Fibroblast of skin of back (primary cell): ENCODE data around the gene TMEM163.
"Not testable (repeated sequence)": the region's sequence is repeated elsewhere in the genome, so short reads cannot be mapped to it uniquely, and the experiment has no call there.

Experiments
- DNase-seq: peaks from one replicate; pipeline ENCODE4 v3.0.0-alpha.2; 2013

Gene TMEM163

DNA sequence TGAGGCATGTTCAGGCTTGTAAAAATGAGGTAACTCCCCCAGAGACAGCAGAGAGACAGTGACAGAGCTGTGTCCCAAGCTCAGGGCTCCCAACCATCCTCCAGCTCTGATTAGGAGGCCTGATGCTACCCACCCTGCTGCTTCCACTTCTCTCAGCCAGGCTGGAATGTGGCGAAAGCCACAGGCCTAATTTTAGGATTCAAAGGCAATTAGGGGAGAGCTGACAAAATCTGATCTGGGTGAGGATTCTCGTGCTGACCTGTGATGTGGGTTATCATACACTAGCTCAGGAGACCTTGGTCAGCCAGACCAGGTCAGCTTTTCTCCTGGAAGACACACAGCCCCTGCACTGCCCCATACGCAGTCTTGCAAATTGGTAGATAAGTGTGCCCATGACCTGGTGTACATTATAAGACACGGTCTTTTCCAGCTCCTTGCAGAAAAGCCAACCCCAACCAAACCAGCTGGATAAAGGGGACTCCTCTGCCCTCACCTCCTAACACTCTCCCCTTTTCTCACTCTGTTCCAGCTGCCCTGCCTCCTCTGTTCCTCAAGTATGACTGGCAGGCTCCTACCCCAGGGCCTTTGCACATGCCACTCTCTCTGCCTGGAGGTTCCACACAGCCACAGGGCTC lies 239.0 kb downstream of the TMEM163 start:
- DNase-seq = no peak

DNA sequence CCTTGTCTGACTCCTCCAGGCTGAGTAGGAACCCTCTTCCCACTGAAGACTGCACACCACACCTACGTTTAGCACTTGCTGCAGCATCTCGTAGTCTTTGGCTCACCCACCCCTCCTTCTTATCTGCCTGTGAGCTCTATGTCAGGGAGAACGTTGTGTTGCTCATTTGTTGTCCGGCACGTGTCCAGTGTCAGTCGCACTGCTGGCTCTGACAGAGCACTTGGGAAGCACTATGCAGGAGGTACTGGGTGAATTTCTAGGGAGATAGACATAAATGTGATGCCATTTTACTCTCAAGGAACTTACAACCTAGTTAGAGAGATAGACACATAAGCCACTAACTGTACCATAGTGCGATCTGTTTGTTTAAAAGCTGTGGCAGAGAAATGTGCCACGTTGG lies 241.8 kb downstream of the TMEM163 start:
- DNase-seq = not testable (repeated sequence)

DNA sequence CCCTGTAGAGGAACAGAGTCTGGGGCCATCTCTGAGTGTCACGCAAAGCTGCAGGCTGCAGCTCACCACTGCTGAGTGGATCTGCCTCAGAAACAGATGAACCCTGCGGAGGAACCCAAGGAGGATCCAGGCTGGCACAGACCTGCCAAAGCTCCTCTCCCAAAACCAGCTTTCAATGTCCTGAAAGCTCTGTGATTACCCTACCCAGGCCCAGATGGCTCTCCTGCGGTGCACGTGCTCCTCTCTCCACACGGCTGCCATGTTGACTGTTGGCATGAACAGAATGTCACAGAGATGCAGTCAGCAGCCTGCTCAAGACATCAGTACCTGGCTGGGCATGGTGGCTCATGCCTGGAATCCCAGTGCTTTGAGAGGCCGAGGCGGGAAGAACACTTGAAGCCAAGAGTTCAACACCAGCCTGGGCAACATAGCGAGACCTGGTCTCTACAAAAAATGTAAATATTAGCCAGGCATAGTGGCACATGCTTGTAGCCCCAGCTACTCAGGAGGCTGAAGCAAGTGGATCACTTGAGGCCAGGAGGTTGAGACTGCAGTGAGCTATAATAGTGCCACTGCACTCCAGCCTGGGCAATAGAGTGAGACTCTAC lies 248.1 kb downstream of the TMEM163 start:
- DNase-seq = no peak

DNA sequence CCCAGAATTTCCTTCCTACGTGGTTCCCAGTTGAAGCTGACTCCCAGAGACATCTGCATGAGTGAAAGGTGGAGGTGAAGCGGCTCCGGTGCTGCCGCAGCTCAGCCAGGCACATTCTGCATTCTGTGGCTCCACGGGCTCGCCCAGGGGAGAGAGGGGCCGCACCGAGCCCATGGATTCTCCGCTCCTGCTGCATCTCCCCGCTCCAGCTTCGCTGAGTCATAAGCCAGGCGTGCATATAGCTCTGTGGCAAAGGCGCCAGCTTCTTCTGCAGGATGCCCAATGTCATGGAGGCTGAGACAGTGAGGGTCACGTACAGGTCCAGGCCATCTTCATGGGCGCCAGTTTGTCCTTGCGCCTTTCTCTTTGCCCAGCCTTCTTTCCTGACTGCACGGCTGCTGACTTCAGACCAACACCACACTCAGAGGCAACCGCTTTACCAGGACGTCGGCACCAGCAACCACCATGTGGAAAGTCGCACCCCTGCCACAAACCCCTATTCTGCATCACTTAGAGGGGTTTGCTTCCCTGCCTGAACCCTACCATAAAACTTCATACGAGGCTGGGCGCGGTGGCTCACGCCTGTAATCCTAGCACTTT lies 249.2 kb downstream of the TMEM163 start:
- no peak for DNase-seq

DNA sequence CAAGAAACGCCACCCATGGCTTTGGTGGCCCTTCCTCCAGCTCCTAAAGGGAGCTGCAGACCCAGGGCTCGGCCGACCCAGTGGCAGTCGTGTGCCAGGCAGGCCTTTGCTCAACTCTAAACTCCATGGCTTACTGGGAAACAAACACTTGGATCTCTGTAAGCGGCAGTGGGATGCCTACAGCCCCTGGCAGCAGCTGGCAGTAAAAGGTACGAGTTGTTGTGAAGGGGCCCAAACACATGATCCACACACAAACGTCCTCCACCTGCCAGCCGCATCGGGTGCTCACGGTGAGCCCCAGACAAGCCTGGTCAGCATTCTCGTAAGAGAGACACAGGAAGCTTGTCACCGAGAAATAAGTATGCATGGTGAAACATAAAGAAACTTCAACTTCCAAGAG lies 250.0 kb downstream of the TMEM163 start:
- DNase-seq = no peak

DNA sequence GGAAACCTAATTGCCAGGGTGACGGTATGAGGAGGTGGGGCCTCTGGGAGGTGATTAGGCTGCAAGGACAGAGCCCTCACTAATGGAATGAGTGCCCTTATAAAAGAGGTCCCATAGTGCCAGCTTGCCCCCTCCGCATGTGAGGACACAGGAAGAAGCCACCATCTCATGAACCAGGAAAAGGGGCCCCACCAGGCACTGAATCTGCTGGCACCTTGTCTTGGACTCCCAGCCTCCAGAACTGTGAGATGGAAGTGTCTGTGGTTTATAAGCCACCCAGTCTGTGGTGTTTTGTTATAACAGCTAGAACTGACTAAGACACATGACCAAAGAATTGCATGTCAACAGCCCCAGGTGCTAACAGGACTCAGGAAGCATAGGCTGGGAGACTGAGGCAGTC lies 250.6 kb downstream of the TMEM163 start:
- DNase-seq = no peak

DNA sequence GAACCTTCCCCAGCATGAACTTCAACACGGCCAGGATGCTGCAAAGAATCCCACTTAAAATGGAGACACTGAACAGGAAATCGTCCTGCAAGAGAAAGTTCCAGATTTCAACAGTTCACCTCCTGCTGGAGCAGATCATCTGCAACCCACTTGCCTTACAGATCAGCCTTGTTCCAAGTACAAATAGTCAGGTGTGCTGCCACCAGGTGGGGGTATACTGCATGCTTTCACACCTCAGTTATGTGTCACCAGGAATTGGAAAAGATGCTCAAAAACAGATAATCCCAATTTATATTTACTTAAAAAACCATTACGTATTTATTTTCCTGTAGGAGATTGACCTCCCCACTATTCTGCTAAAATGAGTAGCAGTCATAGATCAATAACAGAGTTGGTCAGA lies 252.7 kb downstream of the TMEM163 start:
- DNase-seq = peak; percentile 4

DNA sequence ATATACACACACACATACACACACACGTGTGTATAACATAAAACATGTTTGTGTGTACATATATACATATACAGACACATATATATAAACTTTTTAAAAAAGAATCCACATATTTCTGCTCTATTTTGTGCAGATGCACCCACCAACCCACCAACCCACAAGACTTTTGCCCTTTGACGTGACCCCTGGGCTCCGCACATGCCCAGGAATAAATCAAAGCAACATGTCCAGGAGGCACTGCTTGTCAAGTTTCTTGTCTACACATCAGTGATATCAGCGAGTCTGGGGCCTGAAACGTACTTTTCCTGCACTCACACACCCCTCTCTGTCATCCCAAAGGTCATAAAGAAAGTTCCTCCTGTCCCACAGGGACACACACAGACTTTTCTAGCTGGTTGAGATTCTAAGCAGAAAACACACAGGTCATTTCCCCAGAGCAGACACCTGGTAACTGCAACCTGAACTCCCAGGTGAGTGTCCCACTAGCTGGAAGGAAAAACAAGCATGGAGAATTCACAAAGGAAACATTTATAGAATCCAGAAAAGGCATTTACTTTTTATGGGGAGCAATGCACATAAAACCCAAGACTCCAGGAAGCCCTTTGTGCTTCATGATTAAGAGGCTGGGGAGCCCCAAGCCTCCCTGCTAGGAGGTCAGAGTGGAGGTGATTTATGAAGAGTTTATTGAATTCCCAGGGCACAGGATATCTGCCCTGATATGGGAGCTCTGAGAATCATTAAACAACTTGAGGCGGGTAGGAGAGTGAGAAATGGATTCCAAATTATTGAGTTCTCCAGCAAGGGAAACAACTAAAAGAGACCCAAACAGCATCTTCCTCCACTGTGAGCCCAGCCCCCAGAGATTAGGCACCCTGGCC lies 253.3 kb downstream of the TMEM163 start:
- no peak for DNase-seq

DNA sequence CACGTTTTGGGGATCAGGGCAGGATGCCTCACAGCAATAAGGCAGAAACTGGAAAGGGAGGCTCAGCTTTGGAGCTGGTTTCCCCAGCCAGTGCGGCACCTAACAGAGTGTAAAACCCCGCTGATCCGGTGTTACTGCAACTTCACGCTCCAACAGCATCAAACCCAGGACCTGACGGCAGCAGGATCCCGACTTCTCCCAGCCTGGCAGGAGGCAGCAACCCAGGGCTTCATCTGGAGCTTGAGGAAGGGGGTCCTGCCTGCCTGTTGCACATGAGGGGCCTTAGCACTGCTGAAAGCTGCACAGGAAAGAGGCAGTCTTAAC lies 255.1 kb downstream of the TMEM163 start:
- DNase-seq = no peak

DNA sequence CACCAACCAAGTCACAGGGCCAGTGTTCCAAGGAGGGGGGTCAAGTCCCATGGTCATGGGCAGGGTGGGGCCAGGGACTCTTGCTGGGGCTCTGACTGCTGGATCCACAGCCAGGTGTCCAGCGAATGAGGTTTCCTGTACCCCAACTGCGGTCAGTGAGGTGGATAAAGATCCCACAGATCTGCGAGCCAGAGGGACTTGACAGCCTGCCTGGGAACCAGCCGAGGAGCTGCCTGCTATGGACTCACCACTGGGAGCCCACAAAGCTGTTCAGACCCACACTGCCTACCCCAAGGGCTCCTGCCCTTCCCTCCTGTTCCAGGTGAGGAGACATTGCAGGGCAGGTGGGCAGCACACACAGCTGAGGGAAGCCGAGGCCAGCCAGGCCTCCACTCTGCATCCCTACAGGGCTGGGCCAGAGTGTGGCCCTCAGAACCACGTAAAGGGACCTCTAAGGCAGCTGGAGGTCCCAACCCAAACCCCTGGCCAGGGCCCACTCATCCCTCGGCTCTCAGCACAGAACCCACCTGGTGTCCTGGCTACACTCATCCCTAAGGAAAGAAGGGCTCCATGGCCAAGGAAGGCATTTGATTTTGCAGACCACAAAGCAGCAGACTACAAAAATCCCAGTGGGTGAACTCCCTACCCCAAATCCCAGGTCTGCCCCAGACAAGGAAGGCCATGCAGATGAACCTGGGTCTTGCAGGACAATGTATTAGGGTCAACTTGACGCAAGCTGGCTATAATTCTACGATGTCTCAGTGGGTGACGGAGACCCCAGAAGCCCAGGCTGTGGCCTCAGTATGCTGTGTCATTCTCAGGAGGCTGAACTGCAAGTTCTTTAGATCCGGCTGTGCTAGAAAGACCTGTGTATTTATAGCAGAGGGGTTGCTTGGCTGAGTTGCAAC lies 255.8 kb downstream of the TMEM163 start:
- no peak for DNase-seq

DNA sequence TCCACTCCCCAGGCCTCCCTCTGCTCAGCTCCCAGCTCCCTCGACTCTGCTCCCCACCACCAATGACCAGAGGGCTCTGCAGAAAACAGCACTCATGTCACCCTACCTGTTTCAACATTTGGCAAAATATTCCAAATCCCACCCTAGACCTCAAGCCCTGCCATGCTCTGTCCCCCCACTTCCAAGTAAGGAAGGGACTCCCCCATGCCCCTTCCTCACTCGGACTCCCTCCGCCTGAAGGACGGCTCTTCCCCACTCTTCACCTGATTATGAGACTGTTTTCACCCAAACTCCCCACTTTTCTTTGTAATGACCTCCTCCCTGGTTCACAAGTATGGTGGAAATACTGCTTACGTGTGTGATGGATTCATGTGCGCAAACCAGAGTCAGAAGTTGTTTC lies 256.5 kb downstream of the TMEM163 start:
- DNase-seq = no peak

DNA sequence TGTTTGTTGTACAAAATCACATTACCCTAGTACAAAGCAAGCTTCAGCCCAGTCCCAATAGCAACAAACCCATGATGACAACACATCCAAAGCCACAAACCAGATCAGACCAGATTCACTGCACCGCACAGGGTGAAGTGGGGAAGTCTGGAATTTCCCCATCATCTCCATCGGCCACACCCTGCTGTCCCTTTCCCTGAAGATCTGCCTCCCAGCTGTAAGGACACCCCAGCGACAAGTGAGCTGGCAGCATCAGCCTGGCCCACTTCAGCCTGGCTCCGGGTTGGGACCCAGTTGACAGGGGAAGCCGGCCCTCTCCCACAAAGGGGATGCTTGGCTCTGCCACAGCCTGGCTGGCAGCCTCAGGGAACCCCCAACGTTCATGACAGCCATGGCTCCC lies 257.3 kb downstream of the TMEM163 start:
- DNase-seq = peak; percentile 26

DNA sequence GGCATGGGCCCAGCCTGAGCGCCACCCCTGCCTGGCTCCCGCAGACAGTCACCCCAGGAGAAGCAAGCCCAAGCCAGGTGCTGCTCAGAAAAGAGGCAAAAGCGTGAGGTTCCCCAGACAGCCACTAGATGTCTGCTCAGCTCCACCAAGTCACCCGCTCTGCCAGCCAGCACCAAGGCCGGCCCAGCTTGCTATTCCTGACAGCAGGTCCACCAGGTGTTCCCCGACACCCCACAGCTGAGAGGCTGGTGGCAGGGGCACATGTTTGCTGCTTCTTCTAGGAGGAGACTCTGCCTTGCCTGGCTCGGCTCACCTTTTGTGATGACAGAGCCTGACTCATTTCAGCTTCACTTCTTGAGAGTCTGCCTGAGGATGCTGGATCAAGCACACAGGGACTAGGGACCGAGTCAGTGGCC lies 258.2 kb downstream of the TMEM163 start:
- DNase-seq = peak; percentile 39

DNA sequence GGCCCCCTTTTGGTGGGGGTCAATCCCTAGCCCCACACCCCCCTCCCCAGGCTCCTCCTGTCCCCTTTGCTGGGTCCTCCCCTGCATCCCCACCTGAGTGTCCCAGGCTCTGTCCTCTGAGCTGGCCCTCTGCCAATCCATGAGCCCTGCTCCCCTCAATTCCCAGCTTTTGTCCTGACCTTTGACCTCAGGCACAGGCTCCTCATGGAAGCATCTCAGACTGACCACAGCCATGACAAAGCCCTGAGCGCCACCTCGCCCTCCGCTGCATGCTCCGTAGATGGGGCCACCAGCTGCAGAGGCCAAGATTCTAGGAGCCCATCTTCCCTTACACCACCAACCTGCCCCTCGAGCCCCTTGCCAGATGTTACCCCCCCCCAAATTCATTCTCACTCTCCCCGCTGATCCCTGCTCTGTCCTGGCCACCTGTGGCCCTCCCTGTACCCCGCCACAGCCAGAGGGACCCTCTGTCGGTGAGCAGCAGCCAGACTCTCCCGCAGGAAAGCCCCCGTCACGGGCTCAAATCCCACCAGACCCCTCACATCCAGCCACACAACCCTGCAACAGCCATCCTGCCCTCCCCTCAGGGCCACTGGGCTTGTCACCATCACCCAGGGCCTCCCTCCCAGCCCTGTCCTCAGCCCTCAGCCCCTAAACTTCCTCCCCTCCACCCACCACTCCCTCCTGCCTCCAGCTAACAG lies 258.9 kb downstream of the TMEM163 start:
- DNase-seq = no peak

DNA sequence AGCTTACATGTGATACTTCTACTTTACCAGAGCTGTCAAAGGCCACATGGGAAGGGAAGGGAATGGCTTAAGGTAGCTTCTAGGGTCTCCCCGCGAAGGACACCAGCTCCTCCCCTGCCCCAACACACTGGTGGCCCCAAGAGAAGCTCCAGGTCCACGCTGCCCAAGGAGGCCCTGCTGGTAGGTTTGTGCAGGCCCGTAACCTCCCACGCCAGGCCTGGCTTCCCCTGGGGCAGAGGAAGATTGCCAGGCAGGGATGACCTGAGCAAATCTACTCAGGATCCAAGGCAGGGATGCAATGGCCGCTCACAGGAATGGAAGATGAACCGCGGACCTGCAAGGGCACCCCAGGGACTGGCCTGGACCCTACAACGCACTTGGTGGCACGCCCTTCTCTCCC lies 259.9 kb downstream of the TMEM163 start:
- no peak for DNase-seq

DNA sequence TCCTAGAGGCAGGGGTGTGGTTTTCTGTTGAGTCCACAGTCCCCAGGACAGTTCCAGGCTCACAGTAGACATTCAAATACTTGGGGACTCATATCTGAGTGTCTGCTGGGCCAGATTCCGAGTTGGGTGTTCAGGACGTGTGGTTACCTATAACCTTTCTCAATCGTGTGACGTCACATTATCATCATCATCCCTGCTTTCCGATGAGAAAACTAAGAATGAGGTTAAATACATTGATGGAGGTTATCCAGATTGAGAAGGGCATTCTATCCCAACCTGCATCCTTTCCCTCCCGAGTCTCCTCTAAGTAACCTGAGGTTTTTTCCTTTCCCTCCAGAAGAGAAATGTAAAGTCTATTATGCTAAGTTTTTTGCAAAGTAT lies 260.3 kb downstream of the TMEM163 start:
- DNase-seq = no peak

DNA sequence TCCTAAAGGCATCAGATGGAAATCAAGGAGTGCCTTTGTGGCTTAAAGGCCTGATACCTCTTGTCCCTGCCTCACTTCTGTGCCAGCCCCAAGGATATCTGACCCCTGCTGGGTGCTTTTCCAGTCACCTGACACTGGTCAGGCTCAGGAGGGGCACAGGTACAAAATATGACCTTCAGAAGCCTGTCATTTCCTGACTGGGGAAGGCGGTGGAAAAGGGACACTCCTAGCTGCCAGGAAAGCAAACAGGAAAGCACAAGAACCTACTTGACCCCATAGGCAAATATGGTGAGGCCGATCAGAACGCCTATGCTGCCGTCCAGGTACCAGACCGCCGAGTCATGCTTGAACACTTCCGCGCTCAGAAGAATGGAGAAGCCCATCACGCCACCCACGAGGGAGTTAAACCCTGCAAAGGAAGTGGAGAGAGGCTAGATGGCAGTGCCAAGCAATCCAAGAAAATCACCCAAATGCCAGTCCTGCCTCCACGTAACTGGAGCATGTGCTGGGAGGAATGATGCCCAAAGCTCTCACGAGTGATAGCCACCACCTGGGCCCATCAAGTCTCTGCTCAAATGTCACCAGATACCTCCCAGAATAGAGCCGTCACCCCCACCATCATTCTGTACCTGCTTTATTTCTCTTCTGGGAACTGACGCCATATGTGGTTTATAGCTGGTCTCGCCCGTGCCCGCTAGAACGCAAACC lies 260.9 kb downstream of the TMEM163 start:
- no peak for DNase-seq

DNA sequence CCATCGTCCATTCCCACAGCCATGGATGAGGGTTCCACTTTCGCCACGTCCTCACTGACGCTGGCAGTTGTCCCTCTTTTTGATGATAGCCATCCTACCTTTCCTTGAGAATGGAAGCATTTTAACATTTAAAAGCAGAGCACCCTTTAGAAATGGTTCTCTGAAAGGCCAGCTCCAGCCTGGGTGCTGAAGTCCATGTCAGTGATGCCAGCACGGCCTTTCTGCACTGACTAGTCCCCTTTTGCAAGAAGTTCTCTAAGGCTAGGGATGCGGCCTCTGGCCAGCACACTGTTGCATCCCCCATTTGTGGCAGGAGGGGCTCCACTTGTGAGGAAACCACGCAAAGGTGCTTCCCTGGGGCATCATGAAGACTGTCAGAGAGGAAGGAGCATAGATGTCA lies 261.4 kb downstream of the TMEM163 start:
- no peak for DNase-seq

DNA sequence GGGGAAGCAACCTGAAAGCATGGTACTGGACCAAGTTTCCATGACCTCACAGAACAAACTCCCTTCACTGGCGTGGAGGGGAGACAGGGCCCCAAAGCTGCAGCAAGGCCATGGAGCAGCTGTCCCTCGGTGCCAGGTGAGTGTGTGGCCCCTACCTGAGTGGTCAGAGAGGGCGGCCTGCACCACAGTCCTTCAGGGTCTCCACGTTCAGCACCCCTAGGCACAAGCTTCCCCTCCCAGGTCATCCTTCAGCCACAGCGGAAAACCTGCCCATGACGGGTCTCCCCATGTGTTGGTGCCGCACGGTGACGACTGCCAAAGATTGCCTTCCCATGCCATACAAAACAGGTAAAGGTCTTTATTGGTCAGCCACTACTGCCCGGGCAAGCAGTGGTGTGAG lies 263.4 kb downstream of the TMEM163 start:
- no peak for DNase-seq

DNA sequence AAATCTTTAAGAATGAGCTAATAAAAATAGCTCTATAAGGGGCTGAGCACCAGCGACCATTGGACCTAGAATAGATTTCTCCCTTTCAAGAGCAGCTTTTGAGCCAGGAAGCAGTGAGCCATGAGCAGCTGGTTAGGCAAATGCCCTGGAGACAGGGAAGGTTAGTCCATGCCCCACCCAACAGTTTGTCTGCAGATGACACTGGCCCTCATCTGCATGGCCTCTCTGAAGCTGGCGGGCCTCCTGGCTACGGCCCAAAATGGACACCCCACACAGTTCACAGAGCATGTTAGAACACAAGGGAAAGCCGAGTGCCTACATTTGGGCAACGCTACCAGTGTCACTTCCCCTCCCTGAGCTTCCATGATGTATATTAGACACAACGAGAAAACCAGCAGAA lies 263.9 kb downstream of the TMEM163 start:
- DNase-seq = no peak

DNA sequence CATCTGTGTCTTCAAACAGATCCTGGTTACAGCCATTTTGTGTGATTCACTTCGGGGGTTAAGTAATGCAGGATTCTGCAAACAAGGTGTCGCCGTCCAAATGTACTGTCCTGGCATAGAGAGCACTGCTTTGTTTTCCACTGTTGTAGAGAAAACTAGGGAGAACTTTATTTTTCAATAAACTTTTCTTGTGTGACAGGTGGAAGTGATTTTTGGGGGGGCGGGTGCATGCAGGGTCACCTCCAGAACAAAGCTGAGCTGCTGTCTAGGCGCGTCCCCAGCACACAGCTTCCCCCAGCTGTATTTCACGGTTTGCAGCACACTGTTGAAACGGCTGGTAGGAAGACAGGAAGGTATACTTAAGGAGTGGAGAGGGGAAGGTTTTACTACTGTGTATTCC lies 264.4 kb downstream of the TMEM163 start:
- no peak for DNase-seq
